Keratinocyte (primary cell): ENCODE data around the gene TENM4.

ENCODE experiments used
- EZH2 ChIP-seq: IDR thresholded peaks from one replicate; pipeline ENCODE4 v1.6.1; 2012; ENCODE audit warnings: inconsistent platforms, mild to moderate bottlenecking, low read length, moderate library complexity
- TF ChIP-seq, protein P1 (sequence below), 3 experiments: IDR thresholded peaks in 1 of 3; conservative IDR thresholded peaks in 1 of 3; optimal IDR thresholded peaks in 1 of 3; 2 replicates in 2 of 3; 3 replicates in 1 of 3; pipeline versions ENCODE3 to v1.5.1; 2011; ENCODE audit warnings: low read length in 3 of 3, mild to moderate bottlenecking in 3 of 3, moderate library complexity in 2 of 3, control low read depth in 1 of 3, inconsistent platforms in 1 of 3; ENCODE audit not compliant: insufficient read depth in 2 of 3; ENCODE audit errors: extremely low read depth in 1 of 3

- TF ChIP-seq, protein P1, sequence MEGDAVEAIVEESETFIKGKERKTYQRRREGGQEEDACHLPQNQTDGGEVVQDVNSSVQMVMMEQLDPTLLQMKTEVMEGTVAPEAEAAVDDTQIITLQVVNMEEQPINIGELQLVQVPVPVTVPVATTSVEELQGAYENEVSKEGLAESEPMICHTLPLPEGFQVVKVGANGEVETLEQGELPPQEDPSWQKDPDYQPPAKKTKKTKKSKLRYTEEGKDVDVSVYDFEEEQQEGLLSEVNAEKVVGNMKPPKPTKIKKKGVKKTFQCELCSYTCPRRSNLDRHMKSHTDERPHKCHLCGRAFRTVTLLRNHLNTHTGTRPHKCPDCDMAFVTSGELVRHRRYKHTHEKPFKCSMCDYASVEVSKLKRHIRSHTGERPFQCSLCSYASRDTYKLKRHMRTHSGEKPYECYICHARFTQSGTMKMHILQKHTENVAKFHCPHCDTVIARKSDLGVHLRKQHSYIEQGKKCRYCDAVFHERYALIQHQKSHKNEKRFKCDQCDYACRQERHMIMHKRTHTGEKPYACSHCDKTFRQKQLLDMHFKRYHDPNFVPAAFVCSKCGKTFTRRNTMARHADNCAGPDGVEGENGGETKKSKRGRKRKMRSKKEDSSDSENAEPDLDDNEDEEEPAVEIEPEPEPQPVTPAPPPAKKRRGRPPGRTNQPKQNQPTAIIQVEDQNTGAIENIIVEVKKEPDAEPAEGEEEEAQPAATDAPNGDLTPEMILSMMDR (optimal IDR thresholded peaks at IDR 0.05 in 1 of 3, IDR thresholded peaks at IDR 0.05 in 1 of 3, conservative IDR thresholded peaks at IDR 0.05 in 1 of 3; ENCODE audit: extremely low read depth in 1 of 3, insufficient read depth in 2 of 3, low read length in 3 of 3): no peak
- TF ChIP-seq EZH2: no peak
Measured at GRCh38 chr11:78653294-78653909, 787.4 kb downstream of the TENM4 start.
